Body of pancreas (tissue), 4 donors: ENCODE data around the gene BTD. TPM values are rescaled to one million over a fixed set of nuclear protein-coding genes. Genes with fewer than 3 reads are reported as not detected.

Experiments used
- ATAC-seq: fragments of 150-250 bp; one replicate; pipeline ENCODE4 v1.9.1; 2016
- DNase-seq, 4 donors: peaks; one replicate each; pipeline ENCODE4 v3.0.0-alpha.2; 2019
- H3K27ac ChIP-seq, 4 donors: fragments of 200-600 bp; sonication (generic); 1 replicate in 3 of 4; 2 replicates in 1 of 4; pipeline versions ENCODE4 v1.5.1 to v1.6.1; 2016 to 2019; ENCODE audit warnings: mild to moderate bottlenecking in 1 of 4, mixed read lengths in 1 of 4, moderate library complexity in 1 of 4
- H3K27me3 ChIP-seq, 2 donors: fragments of 200-600 bp; sonication (generic); one replicate each; pipeline ENCODE4 v1.6.0; 2016; ENCODE audit warnings: mild to moderate bottlenecking in 1 of 2
- H3K36me3 ChIP-seq, 2 donors: fragments of 200-600 bp; sonication (generic); replicated peaks in 1 of 2; 2 replicates each; pipeline ENCODE4 v1.5.1; 2016; ENCODE audit warnings: low read depth in 2 of 2; ENCODE audit not compliant: insufficient read depth in 1 of 2
- H3K4me1 ChIP-seq: fragments of 200-600 bp; sonication (generic); one replicate; pipeline ENCODE4 v1.6.0; 2016
- H3K4me3 ChIP-seq, 2 donors: fragments of 200-600 bp; sonication (generic); 1 replicate in 1 of 2; 2 replicates in 1 of 2; pipeline ENCODE4 v1.5.1; 2016 to 2019
- H3K9me3 ChIP-seq, 3 donors: fragments of 200-600 bp; sonication (generic); 1 replicate in 2 of 3; 2 replicates in 1 of 3; pipeline ENCODE4 v1.5.1; 2016
- CTCF ChIP-seq, 7 experiments: fragments of 450-650 bp in 4 of 7; fragments of 200-600 bp in 3 of 7; sonication (generic) in 3 of 7; IDR thresholded peaks; one replicate each; pipeline ENCODE4 v1.5.1; 2016 to 2019; ENCODE audit warnings: antibody characterized with exemption in 7 of 7
- POLR2A ChIP-seq, 3 donors: fragments of 450-650 bp; IDR thresholded peaks; one replicate each; pipeline ENCODE4 v1.6.1; 2016; ENCODE audit warnings: antibody characterized with exemption in 3 of 3, mild to moderate bottlenecking in 2 of 3
- WGBS, 2 donors: methylation state at CpG; one replicate each; pipeline ENCODE4 v1.1.5; 2017; 5-methylcytosine and 5-hydroxymethylcytosine counted together
- intact Hi-C: fragments of 100-400 bp; cut with DNase I; formaldehyde crosslinking; loops from one replicate; pipeline ENCODE4 v1.15.1; 2023
- total RNA-seq, 2 donors: library from RNA; depleted of rRNA; stranded (reverse); fragments of >200 nt; gene quantifications; one replicate each; pipeline ENCODE4 v1.1.0, GENCODE V29; 2016

The BTD gene
- total RNA-seq, 2 donors from 2014 or later: 8.2 to 24.4 TPM

GRCh38 chr3:15656342-15656741, 54.8 kb downstream of the BTD start:
- WGBS, 2 donors: 75 to 79% methylated on average over 5 of the region's 5 CpGs
- TF ChIP-seq CTCF (IDR thresholded peaks at IDR 0.05): no peak
- no peak for TF ChIP-seq POLR2A (IDR thresholded peaks at IDR 0.05)
- Histone ChIP-seq H3K9me3 (peaks cover 0 to 6% (median 0%) of the 10 kb centered on the region in 3 donors), H3K4me1 (peaks cover 11% of the 10 kb centered on the region), H3K36me3 (no peaks in the 10 kb centered on the region), H3K27ac (no peak overlapping the region), H3K4me3 (no peak overlapping the region), H3K27me3 (no peaks in the 10 kb centered on the region)
- DNase-seq (no peak), ATAC-seq (no peak)
- intact Hi-C loops: no loop called here

- Histone ChIP-seq H3K27me3 (no peaks in the 10 kb centered on the region), H3K4me1 (peaks cover 11% of the 10 kb centered on the region), H3K4me3 (no peak overlapping the region), H3K27ac (no peak overlapping the region), H3K36me3 (no peaks in the 10 kb centered on the region), H3K9me3 (peaks cover 0 to 6% (median 0%) of the 10 kb centered on the region in 3 donors)
- TF ChIP-seq POLR2A (IDR thresholded peaks at IDR 0.05) (no peak), CTCF (IDR thresholded peaks at IDR 0.05) (no peak)
- DNase-seq (no peak), ATAC-seq (no peak)
- intact Hi-C loops: no loop called here
Observed at GRCh38 chr3:15657016-15657415, 55.5 kb downstream of the BTD start.

- H3K4me1 ChIP-seq: no peaks in the 10 kb centered on the region
- H3K36me3 ChIP-seq: no peaks in the 10 kb centered on the region
- no peaks in the 10 kb centered on the region for H3K27me3 ChIP-seq
- DNase-seq (no peak), ATAC-seq (no peak)
- WGBS, 2 donors: 65 to 69% methylated on average over 5 of the region's 5 CpGs
- TF ChIP-seq POLR2A (IDR thresholded peaks at IDR 0.05) (no peak), CTCF (IDR thresholded peaks at IDR 0.05) (no peak)
- H3K27ac ChIP-seq: no peak overlapping the region
- H3K9me3 ChIP-seq: peaks cover 0 to 6% (median 0%) of the 10 kb centered on the region in 3 donors
- intact Hi-C loops: no loop called here
- no peak overlapping the region for H3K4me3 ChIP-seq
Observed at GRCh38 chr3:15659254-15659975, 57.9 kb downstream of the BTD start.

GRCh38 chr3:15660055-15660935, 58.8 kb downstream of the BTD start:
- TF ChIP-seq CTCF (IDR thresholded peaks at IDR 0.05): no peak
- TF ChIP-seq POLR2A (IDR thresholded peaks at IDR 0.05): no peak
- 70 to 76% methylated on average over 7 of the region's 7 CpGs for WGBS, 2 donors
- H3K9me3 ChIP-seq: peaks cover 0 to 6% (median 0%) of the 10 kb centered on the region in 3 donors
- DNase-seq (no peak), ATAC-seq (no peak)
- no peak overlapping the region for H3K4me3 ChIP-seq
- intact Hi-C loops: no loop called here
- no peak overlapping the region for H3K27ac ChIP-seq
- H3K27me3 ChIP-seq: no peaks in the 10 kb centered on the region
- H3K36me3 ChIP-seq: no peaks in the 10 kb centered on the region
- no peaks in the 10 kb centered on the region for H3K4me1 ChIP-seq
